Colonic mucosa (tissue), 4 donors: Measurements from ENCODE around the gene HACD4. TPM values are rescaled to one million over a fixed set of nuclear protein-coding genes. Genes with fewer than 3 reads are reported as not detected.

Experiments
- DNase-seq: peaks from one replicate; pipeline ENCODE4 v3.0.0-alpha.2; 2020
- H3K27ac ChIP-seq: fragments of 200-600 bp; one replicate; pipeline ENCODE4 v1.8.0; 2021
- H3K27me3 ChIP-seq: fragments of 200-600 bp; one replicate; pipeline ENCODE4 v1.8.0; 2021
- H3K36me3 ChIP-seq: fragments of 200-600 bp; one replicate; pipeline ENCODE4 v1.8.0; 2021
- H3K4me1 ChIP-seq: fragments of 200-600 bp; one replicate; pipeline ENCODE4 v1.8.0; 2021; ENCODE audit warnings: mild to moderate bottlenecking
- H3K4me3 ChIP-seq: fragments of 200-600 bp; one replicate; pipeline ENCODE4 v1.8.0; 2021
- H3K9ac ChIP-seq, 2 donors: one replicate each; pipeline ENCODE4 v1.7.0; 2013; ENCODE audit warnings: control low read depth in 2 of 2, low read depth in 2 of 2, low read length in 2 of 2
- H3K9me3 ChIP-seq: fragments of 200-600 bp; one replicate; pipeline ENCODE4 v1.8.0; 2021
- CTCF ChIP-seq: fragments of 200-600 bp; IDR thresholded peaks from one replicate; pipeline ENCODE4 v1.8.0; 2022; ENCODE audit warnings: antibody characterized with exemption, mild to moderate bottlenecking
- intact Hi-C: fragments of 100-400 bp; cut with DNase I; formaldehyde crosslinking; loops from one replicate; pipeline ENCODE4 v1.14.1; 2022
- total RNA-seq, 2 donors: library from RNA; stranded (reverse); fragmentation: NEBNext Ultra II Directional in 1 of 2; extraction: Animal tissue kit (Norgen Biotek cat#: 25700) in 1 of 2; gene quantifications; one replicate each; pipeline ENCODE4 v1.2.1, GENCODE V29; 2021
- donor health status: healthy.
- donor health status: DM: no; HTN: no; CAD: no.
- donor health status: DM: no; HTN: no; CAD: no.

The HACD4 gene
- 1 to 10 TPM in 1 of 2 donors, under 1 TPM in 1; 0.67 to 2.5 TPM for total RNA-seq

- H3K4me3 ChIP-seq, result peak within 1 kb of the TSS; percentile 49
- no peaks in the 10 kb centered on the region for H3K36me3 ChIP-seq
- H3K27me3 ChIP-seq, result no peaks in the 10 kb centered on the region
- intact Hi-C loops, result no loop called here
- H3K4me1 ChIP-seq, result no peaks in the 10 kb centered on the region
- H3K9ac ChIP-seq, result peak within 1 kb of the TSS; percentile 4 to 71
- H3K9me3 ChIP-seq, result no peaks in the 10 kb centered on the region
- TF ChIP-seq CTCF, result no peak
- DNase-seq, result peak; percentile 61
- H3K27ac ChIP-seq, result peak within 1 kb of the TSS; percentile 77
These were observed at the start of gene HACD4 for GRCh38 chr9:21031091-21031807. TSS of gene HACD4 (minus strand) at chr9:21031640. CDS start at chr9:21031590, 50 bp downstream.

- no peaks in the 10 kb centered on the region for H3K36me3 ChIP-seq
- intact Hi-C loops, result no loop called here
- no peak overlapping the region for H3K4me3 ChIP-seq
- no peak for TF ChIP-seq CTCF
- no peaks in the 10 kb centered on the region for H3K9me3 ChIP-seq
- no peak for DNase-seq
- no peaks in the 10 kb centered on the region for H3K27me3 ChIP-seq
- H3K9ac ChIP-seq, result no peak overlapping the region
- no peak overlapping the region for H3K27ac ChIP-seq
- no peaks in the 10 kb centered on the region for H3K4me1 ChIP-seq
These were observed 49.4 kb upstream of the HACD4 start for GRCh38 chr9:21080793-21081192.

GRCh38 chr9:21078702-21079101 lies 47.3 kb upstream of the HACD4 start:
- DNase-seq, result no peak
- no peaks in the 10 kb centered on the region for H3K4me1 ChIP-seq
- intact Hi-C loops, result no loop called here
- H3K9ac ChIP-seq, result no peak overlapping the region
- H3K9me3 ChIP-seq, result no peaks in the 10 kb centered on the region
- no peaks in the 10 kb centered on the region for H3K36me3 ChIP-seq
- no peak overlapping the region for H3K4me3 ChIP-seq
- TF ChIP-seq CTCF, result no peak
- H3K27me3 ChIP-seq, result no peaks in the 10 kb centered on the region
- no peak overlapping the region for H3K27ac ChIP-seq

GRCh38 chr9:21077781-21078180 lies 46.3 kb upstream of the HACD4 start, which contains the start of gene IFNB1:
TSS of gene IFNB1 (minus strand) at chr9:21077942. CDS start at chr9:21077869, 73 bp downstream.
- Histone ChIP-seq H3K9ac (no peak within 1 kb of the TSS), H3K9me3 (no peaks in the 10 kb centered on the region), H3K4me3 (no peak within 1 kb of the TSS), H3K27ac (no peak within 1 kb of the TSS), H3K27me3 (no peaks in the 10 kb centered on the region), H3K4me1 (no peaks in the 10 kb centered on the region), H3K36me3 (no peaks in the 10 kb centered on the region)
- intact Hi-C loops, result no loop called here
- TF ChIP-seq CTCF, result no peak
- DNase-seq, result no peak

GRCh38 chr9:21075484-21075883 lies 44.0 kb upstream of the HACD4 start:
- intact Hi-C loops, result no loop called here
- H3K36me3 ChIP-seq, result no peaks in the 10 kb centered on the region
- no peaks in the 10 kb centered on the region for H3K27me3 ChIP-seq
- H3K9me3 ChIP-seq, result no peaks in the 10 kb centered on the region
- no peak overlapping the region for H3K9ac ChIP-seq
- DNase-seq, result no peak
- no peak for TF ChIP-seq CTCF
- H3K4me1 ChIP-seq, result no peaks in the 10 kb centered on the region
- no peak overlapping the region for H3K27ac ChIP-seq
- no peak overlapping the region for H3K4me3 ChIP-seq
